GM21529 (cell line): Measurements from ENCODE around the gene NDUFB3.
"Not testable (repeated sequence)": the region's sequence is repeated elsewhere in the genome, so short reads cannot be mapped to it uniquely, and the experiment has no call there.

ENCODE experiments used
- ATAC-seq: cut with Tn5 transposase; IDR thresholded peaks from one replicate; pipeline ENCODE4 v1.9.1; 2021; ENCODE audit not compliant: unreplicated experiment

The NDUFB3 gene

DNA sequence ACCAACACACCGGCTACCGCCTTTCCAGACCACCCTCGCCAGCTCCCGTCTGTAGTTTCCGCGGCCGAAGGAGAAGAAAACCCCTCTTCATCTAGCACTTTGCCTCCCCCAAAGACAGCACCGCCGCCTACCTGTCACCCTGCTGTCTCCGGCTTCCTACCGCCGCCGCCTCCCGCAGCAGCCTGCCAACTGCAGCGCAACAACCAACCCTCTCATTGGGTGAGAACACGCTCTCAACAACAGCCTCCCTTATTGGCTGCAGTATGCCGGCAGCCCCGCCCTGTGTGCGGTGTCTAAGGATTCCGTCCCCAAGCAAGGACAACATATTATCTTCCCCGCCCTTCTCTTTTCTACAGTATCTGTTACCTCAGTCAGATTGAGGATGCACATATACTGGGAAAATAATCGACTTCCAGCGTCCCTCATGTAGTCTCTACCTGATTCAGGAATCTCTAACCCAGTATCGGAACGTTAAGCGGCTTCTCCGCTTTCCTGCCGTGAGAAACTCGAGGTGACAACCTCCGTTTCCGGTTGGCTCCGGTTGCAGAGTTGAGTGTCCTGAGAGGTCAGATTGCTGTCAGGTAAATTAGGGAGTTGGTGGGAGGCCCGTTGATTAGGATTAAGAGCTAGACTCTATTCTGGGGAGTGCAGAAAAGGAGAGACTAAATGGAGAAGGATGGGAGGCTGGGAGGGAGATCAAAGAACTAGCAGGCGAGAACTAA is at the start of gene NDUFB3, which contains the start of gene HYCC2:
Gene NDUFB3 (plus strand): TSS at position 523 of the 722 bp plus-strand sequence. CDS start 6,882 bp downstream, outside the sequence.
Gene HYCC2 (minus strand): TSS at position 193 of the 722 bp plus-strand sequence. CDS start 47,662 bp downstream, outside the sequence.
- peak; percentile 97 for ATAC-seq

DNA sequence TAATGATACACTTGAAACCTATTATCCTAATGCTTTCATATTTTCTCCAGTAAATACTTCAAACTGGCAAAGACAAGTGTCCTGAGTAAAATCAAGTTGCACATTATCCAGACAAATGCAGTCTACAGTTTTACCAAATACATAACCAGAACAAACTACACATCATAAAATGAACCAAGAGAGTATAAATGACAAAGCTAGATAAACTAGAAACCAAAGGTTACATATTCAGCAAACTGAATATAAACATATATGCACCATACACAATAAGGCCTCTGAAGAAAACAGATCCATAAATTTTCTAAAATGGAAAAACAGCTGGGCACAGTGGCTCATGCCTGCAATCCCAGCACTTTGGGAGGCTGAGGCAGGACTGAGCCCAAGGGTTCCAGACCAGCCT is 47.3 kb upstream of the NDUFB3 start:
- ATAC-seq = no peak

DNA sequence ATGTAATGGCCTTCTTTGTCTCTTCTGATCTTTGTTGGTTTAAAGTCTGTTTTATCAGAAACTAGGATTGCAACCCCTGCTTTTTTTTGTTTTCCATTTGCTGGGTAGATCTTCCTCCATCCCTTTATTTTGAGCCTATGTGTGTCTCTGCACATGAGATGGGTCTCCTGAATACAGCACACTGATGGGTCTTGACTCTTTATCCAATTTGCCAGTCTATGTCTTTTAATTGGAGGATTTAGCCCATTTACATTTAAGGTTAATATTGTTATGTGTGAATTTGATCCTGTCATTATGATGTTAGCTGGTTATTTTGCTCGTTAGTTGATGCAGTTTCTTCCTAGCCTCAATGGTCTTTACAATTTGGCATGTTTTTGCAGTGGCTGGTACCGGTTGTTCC is 37.4 kb upstream of the NDUFB3 start:
- not testable (repeated sequence) for ATAC-seq

DNA sequence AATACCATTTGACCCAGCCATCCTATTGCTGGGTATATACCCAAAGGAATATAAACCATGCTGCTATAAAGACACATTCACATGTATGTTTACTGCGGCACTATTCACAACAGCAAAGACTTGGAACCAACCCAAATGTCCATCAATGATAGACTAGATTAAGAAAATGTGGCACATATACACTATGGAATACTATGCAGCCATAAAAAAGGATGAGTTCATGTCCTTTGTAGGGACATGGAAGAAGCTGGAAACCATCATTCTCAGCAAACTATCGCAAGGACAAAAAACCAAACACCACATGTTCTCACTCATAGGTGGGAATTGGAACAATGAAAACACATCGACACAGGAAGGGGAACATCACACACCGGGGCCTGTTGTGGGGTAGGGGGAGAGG is 33.4 kb upstream of the NDUFB3 start:
- not testable (repeated sequence) for ATAC-seq

DNA sequence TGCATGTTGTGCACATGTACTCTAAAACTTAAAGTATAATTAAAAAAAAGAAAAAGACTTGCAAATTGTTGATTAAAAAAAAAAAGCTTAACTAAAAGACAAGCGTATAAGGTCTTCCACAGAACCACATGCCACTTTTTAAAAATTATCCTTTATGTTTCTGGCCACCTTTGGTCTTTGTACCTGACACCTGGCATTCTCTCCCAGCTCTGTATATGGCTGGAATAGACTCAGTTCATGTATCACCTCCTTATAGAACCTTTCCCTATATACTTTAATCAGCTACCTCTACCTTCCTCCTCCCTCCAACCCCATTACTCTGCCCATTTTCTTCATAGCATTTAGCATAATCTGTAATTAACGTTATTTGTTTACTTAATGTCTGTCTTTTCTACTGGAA is 32.9 kb upstream of the NDUFB3 start:
- ATAC-seq = no peak

DNA sequence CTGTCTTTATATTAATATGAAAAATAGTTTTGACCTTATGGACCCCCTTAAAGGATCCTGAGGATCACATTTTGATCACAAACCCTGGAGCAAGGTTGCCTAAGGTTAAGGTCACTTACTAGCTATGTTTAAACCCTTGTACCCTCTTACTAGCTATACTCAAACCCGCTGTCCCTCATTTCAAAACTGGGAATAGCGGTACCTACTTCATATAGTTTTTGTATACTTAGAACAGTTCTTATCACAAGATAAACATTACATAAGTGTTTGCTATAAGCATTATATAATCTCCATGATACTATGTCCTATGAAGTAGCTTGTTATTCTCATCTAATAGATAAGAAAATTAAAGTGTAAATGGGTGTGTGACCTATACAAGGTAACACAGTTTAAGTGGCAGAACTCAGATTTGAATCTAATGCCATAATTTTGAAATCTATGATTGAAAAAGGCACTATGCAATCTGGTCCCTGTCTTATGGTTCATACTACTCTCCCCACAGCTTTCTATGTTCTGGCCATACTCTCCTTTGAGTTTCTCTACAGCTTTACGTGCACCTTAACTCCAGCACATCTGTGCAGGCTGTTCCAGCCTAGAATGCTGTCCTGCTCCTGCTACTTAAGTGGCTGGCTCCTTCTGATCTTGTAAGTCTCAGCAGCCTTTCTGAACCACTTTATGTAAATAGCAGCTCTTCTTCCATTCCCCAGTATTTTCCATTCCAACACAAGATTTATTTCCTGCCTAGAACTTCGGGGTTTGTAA is 30.8 kb upstream of the NDUFB3 start:
- no peak for ATAC-seq

DNA sequence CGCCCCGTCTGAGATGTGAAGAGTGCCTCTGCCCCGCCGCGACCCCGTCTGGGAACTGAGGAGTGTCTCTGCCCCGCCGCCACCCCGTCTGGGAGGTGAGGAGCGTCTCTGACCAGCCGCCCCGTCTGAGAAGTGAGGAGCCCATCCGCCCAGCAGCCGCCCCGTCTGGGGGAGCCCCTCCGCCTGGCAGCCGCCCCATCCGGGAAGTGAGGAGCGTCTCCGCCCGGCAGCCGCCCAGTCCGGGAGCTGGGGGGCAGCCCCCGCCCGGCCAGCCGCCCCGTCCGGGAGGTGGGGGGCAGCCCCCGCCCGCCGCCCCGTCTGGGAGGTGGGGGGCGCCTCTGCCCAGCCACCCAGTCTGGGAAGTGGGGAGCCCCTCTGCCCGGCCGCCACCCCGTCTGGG is 29.4 kb upstream of the NDUFB3 start:
- ATAC-seq = not testable (repeated sequence)

DNA sequence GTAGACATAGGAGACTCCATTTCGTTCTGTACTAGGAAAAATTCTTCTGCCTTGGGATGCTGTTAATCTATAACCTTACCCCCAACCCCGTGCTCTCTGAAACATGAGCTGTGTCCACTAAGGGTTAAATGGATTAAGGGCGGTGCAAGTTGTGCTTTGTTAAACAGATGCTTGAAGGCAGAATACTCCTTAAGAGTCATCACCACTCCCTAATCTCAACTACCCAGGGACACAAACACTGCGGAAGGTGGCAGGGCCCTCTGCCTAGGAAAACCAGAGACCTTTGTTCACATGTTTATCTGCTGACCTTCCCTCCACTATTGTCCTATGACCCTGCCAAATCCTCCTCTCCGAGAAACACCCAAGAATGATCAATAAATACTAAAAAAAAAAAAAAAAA is 28.8 kb upstream of the NDUFB3 start:
- not testable (repeated sequence) for ATAC-seq

DNA sequence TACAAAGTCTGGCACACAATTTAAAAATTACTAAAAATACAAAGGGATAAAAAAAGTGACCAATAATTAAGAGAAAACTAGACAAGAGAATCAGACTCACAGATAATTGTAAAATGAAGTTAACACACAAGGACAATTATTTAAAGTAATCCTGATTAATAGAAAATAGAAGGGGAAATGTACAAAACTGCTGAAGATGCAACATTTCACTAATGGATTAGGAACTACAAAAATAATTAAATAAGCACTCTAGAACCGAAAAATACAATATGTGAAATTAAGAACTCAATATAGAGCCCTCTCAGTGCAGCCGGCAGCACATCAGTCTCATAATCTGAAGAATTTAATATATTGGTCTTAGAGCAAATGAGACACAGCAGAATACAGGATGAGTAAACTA is 24.9 kb upstream of the NDUFB3 start:
- no peak for ATAC-seq

DNA sequence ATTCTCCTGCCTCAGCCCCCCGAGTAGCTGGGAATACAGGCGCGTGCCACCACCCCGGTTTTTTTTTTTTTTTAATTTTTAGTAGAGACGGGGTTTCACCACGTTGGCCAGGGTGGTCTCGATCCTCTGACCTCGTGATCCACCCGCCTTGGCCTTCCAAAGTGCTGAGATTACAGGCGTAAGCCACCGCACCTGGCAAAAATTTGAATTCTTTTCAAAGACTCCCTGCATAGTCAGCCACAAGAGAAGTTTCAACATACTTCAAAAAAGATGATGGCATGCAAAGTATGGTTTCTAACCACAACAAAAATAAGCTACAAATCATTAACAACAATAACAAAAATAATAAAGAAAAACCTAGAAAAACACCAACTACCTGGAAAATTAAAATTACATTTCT is 22.3 kb upstream of the NDUFB3 start:
- no peak for ATAC-seq

DNA sequence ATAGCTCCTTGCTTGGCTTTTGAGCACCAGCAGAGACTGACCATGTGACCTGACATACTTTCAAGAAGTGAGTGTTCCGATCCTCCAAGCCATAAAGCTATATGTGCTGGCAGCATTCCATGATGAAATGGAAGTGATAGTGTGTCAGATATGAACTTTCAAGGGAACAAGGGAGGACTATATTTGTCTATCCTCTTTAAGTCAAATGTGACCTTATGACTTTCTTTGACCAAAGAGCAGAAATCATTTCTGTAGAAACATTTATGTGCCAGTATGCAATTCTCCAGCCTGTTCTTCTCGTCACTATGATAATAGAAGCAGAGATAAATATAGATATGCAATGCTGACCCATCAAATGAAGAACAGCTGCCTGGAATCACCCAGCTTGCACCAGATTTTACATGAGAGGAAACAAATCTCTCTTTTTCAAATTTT is 14.7 kb upstream of the NDUFB3 start:
- ATAC-seq = no peak

DNA sequence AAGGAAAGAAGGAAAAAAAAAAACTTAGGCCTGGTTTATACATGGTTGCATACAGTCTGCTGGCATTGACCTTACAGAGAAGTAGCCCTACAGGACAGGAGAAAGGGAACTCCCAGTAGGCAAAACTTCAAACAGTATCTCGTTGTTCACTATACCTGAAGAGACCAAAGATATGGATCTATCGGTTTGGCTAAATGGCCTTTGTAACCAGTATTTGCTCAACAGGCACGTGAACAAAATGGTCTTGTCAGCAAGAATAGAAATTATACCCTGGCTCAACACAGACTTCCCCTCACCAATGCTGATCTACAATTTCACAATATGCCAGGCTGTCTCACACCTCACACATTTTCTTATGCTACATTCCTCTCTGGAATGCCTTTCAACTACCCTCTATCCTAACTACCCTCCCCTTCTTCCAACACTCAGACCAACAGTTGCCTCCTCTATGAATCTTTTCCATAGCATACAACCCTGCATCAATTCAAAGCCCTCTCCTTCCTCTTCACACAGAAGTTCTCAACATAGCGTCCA is 14.0 kb upstream of the NDUFB3 start:
- ATAC-seq = no peak

DNA sequence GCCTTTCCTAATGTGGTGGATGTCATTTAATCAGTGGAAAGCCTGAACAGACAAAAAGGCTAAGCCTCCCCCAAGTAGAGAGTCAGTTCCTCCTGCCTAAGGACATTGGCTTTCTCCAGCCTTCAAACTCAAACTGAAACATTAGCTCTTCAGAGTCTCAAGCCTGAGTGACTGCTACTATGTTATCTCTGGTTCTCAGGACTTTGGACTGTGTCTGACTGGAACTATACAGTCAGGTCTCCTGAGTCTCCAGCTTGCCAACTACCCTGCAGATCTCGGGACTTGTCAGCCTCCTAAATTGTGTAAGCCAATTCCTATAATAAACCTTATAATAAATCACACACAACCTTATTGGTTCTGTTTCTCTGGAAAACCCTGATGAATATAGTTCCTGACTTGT is 12.9 kb upstream of the NDUFB3 start:
- ATAC-seq = no peak

DNA sequence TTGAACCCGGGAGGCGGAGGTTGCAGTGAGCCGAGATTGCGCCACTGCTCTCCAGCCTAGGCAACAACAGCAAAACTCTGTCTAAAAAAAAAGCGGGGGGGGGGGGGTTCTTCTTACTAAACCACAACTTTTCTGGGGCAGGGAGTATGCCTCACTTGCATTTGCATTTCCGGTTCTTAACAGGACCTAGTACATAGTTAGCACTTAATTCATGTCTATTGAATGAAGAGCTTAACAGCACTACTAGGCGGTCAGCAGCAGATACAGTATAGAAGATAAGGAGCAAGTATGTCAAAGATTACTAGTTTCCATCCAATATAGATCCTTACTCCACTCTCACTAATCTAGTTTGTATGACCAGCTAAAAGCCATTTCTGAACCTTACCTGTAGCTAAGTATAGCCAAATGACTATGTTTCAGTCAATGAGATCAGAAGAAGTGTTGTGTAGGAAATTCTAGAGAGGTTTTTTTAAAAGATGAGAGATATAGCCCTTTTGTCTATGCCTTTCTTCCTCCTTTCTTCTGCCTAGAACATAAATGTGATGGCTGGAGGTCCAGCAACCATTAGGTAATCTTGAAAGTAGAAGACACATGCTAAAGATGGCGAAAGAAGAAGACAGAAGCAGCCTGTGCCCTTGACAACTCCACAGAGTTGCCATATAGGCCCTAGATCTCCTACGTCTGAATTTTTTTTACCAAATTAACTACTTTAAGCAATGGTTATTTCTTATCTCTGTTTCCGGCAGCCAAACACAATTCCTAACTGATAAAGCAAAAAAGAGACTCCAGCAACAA is 11.6 kb upstream of the NDUFB3 start:
- peak; percentile 57 for ATAC-seq

DNA sequence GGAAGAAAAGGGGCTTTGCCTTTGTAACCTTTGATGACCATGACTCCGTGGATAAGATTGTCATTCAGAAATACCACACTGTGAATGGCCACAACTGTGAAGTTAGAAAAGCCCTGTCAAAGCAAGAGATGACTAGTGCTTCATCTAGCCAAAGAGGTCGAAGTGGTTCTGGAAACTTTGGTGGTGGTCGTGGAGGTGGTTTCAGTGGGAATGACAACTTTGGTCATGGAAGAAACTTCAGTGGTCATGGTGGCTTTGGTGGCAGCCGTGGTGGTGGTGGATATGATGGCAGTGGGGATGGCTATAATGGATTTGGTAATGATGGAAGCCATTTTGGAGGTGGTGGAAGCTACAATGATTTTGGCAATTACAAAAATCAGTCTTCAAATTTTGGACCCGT is 8.3 kb upstream of the NDUFB3 start:
- not testable (repeated sequence) for ATAC-seq

DNA sequence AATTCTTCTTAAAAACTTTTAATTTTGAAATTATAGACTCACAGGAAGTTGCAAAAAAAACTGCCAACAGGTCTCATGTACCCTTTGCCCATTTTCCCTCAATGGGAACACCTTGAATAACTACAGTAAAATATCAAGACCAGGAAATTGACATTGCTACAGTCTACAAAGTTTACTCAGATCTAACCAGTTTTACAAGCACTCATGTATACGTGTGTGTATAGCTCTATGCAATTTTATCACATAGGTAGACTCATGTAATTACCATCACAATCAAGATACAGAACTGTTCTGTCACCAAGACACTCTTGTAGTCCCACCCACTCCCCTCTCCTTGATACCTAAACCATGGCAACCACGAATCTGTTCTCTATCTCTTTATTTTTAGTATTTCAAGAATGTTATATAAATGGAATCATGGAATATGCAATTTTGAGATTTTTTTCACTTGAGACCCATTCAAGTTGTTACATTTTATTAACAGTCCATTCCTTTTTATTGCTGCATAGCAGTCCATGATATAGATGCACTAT is 6.9 kb upstream of the NDUFB3 start:
- no peak for ATAC-seq

DNA sequence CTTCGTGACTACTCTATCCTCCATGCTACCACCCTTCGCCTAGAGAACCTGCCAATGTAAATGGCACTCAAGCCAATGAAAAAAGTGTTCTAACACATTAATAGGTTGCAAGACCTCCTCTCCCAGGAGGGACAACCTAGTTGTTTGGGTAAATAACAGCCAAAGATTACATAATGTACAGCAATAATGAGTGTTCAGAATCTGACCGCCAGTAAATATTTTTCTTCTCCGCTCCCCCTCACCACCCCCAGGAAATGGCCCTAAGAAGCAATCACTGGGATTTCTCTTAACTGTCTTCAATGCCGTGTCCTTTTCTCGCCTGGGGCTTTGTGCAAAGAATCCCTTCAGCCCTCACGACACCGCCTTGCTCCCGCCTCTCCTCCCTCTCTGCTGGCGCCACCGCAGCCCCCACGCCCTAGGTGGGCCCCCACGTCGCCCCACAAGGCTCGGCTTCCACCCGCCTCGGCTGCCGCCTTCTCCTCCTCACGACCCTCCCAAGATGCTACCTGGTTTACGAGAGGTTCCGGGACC is 788 bp upstream of the NDUFB3 start:
- peak; percentile 18 for ATAC-seq

DNA sequence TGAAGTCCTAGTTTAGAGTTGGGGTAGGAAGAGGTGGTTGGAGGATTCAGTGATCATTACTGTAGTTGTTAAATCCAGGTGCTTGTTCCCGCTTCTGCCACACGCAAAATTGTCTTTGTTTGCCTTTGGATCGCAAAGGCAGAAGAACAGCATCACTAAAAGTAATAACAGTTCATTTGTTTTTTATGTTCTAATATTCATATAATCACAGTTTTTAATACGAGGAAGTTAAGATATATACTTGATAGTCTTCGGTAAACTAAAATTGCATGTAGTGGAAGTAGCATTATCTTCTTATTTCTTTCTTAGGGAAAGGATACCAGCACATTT is 365 bp downstream of the NDUFB3 start:
- ATAC-seq = no peak

DNA sequence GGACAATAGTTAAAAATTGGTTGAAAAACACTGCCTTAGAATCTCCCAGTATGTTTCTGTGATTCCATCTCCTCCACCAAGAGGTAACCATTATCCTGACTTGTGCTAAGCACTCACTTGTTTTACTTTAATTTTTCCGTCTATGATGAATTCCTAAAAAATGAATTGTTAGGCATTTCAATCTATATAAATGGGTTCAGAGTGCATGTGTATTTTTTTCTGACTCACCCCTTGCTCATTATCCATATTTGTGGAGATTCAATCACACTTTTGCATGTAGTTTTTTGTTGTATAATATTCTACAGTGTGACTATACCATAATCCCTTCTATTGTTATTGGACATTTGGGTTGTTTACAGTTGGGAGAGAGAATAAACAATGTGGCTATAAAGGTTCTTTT is 1.3 kb downstream of the NDUFB3 start:
- no peak for ATAC-seq

DNA sequence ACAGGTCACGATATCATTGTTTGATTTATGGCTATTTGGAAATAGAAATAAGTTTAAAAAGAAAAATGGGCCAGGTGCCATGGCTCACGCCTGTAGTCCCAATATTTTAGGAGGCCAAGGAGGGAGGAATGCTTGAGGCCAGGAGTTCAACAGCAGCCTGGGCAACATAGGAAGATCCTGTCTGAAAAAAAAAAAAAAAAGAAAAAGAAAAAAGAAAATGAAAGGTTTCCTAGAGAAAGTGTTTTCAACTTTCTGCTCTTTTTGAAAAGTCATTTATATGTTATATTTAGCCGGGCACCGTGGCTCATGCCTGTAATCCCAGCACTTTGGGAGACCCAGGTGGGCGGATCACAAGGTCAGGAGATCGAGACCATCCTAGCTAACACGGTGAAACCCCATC is 3.2 kb downstream of the NDUFB3 start:
- no peak for ATAC-seq

DNA sequence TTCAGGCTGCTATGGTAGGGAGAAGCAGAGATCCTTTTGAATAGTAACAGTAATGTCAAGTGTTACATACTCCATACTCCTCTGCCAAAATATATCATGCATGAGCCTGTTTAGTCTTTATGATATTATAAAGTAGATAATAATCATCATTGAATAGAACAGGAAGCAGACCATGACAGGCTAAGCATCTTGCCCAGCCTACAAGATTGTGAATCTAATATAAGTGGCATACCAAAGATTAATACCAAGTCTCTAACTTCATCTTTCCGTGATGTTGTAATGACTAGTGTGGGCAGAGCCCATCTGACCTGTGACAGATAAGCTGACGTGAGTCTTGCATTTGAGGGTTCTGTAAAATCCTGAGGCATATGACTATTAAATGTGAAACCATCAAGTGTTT is 13.1 kb downstream of the NDUFB3 start:
- ATAC-seq = no peak
